Measurements from ENCODE around the gene ZDHHC11. TPM values are rescaled to one million over a fixed set of nuclear protein-coding genes. Genes with fewer than 3 reads are reported as not detected.
"Not testable (repeated sequence)": the region's sequence is repeated elsewhere in the genome, so short reads cannot be mapped to it uniquely, and the experiment has no call there.

The ZDHHC11 gene
- total RNA-seq, 1 donor from 2014 or later = 73.0 TPM

- Mint-ChIP-seq H3K9me3 (ENCODE audit: unreplicated experiment) (peaks cover 13% of the 10 kb centered on the region), H3K4me1 (ENCODE audit: low read depth, unreplicated experiment) (no peaks in the 10 kb centered on the region), H3K4me3 (ENCODE audit: unreplicated experiment) (no peak overlapping the region), H3K27me3 (ENCODE audit: unreplicated experiment) (peaks cover 10% of the 10 kb centered on the region), H3K36me3 (ENCODE audit: unreplicated experiment) (peaks cover 5% of the 10 kb centered on the region), H3K27ac (ENCODE audit: unreplicated experiment) (no peak overlapping the region)
- DNase-seq = no peak
- TF ChIP-seq CTCF (IDR thresholded peaks at IDR 0.05; ENCODE audit: partially characterized antibody, unreplicated experiment) = no peak
Measured at GRCh38 chr5:851553-851952, 767 bp upstream of the ZDHHC11 start.

- peak; percentile 10 for DNase-seq
- H3K4me1 Mint-ChIP-seq (ENCODE audit: low read depth, unreplicated experiment) = no peaks in the 10 kb centered on the region
- peaks cover 10% of the 10 kb centered on the region for H3K27me3 Mint-ChIP-seq (ENCODE audit: unreplicated experiment)
- H3K4me3 Mint-ChIP-seq (ENCODE audit: unreplicated experiment) = no peak overlapping the region
- no peak overlapping the region for H3K27ac Mint-ChIP-seq (ENCODE audit: unreplicated experiment)
- no peak for TF ChIP-seq CTCF (IDR thresholded peaks at IDR 0.05; ENCODE audit: partially characterized antibody, unreplicated experiment)
- H3K9me3 Mint-ChIP-seq (ENCODE audit: unreplicated experiment) = peaks cover 13% of the 10 kb centered on the region
- H3K36me3 Mint-ChIP-seq (ENCODE audit: unreplicated experiment) = peaks cover 5% of the 10 kb centered on the region
Measured at GRCh38 chr5:851076-851475, 290 bp upstream of the ZDHHC11 start.

- Mint-ChIP-seq H3K4me3 (ENCODE audit: unreplicated experiment) (no peak overlapping the region), H3K4me1 (ENCODE audit: low read depth, unreplicated experiment) (peaks cover 3% of the 10 kb centered on the region), H3K9me3 (ENCODE audit: unreplicated experiment) (peaks cover 13% of the 10 kb centered on the region), H3K27ac (ENCODE audit: unreplicated experiment) (no peak overlapping the region), H3K27me3 (ENCODE audit: unreplicated experiment) (peaks cover 10% of the 10 kb centered on the region), H3K36me3 (ENCODE audit: unreplicated experiment) (peaks cover 5% of the 10 kb centered on the region)
- DNase-seq = peak; percentile 10
- TF ChIP-seq CTCF (IDR thresholded peaks at IDR 0.05; ENCODE audit: partially characterized antibody, unreplicated experiment) = no peak
Measured at GRCh38 chr5:849651-850301, 1.0 kb downstream of the ZDHHC11 start.

DNA sequence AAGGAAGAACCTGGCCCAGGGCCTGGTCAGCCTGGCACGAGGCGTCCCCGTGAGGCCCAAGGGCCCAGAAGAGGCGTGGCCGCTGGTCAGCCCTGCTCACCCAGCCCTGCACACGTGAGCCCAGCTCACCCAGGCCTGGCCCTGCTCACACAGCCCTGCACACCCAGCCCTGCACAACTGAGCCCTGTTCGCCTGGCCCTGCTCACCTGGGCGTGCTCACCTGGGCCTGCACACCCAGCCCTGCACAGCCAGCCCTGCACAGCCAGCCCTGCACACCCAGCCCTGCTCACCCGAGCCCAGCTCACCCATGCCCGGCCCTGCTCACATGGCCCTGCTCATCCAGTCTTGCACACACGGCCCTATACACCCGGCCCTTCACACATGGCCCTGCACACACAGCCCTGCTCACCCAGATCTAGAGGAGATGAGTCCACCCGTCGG lies 2.1 kb downstream of the ZDHHC11 start:
- DNase-seq = peak; percentile 9

DNA sequence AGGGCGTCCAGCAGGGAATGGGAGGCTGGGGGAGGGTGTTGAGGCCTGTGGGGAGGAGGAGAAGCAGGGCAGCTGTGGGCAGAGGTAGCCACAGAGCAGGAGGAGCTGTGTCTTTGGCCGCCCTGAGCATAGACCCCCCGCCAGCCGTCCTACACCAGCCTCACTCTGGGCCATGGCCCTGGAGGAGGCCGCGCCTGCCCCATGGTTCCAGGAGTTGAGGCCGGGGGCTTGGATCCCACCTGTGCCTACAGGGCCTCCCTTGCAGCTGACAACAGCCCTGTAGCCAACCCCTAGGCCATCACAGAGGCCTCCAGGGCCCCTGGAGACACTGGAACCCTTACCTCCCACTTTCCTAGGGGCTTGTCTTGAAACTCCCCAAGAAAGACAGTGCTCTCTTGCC lies 3.0 kb downstream of the ZDHHC11 start:
- not testable (repeated sequence) for H3K27ac Mint-ChIP-seq (ENCODE audit: unreplicated experiment); H3K4me1 Mint-ChIP-seq (ENCODE audit: low read depth, unreplicated experiment); H3K36me3 Mint-ChIP-seq (ENCODE audit: unreplicated experiment); H3K4me3 Mint-ChIP-seq (ENCODE audit: unreplicated experiment)
- H3K27me3 Mint-ChIP-seq (ENCODE audit: unreplicated experiment) = peaks cover 12% of the 10 kb centered on the region
- DNase-seq = peak; percentile 14
- H3K9me3 Mint-ChIP-seq (ENCODE audit: unreplicated experiment) = peaks cover 11% of the 10 kb centered on the region

More for the DNA sequence above, 2.1 kb downstream of the ZDHHC11 start:
- peaks cover 5% of the 10 kb centered on the region for H3K36me3 Mint-ChIP-seq (ENCODE audit: unreplicated experiment)
- H3K4me3 Mint-ChIP-seq (ENCODE audit: unreplicated experiment) = no peak overlapping the region
- TF ChIP-seq CTCF (IDR thresholded peaks at IDR 0.05; ENCODE audit: partially characterized antibody, unreplicated experiment) = no peak
- H3K9me3 Mint-ChIP-seq (ENCODE audit: unreplicated experiment) = peaks cover 10% of the 10 kb centered on the region
- H3K4me1 Mint-ChIP-seq (ENCODE audit: low read depth, unreplicated experiment) = peaks cover 3% of the 10 kb centered on the region
- peaks cover 10% of the 10 kb centered on the region for H3K27me3 Mint-ChIP-seq (ENCODE audit: unreplicated experiment)
- no peak overlapping the region for H3K27ac Mint-ChIP-seq (ENCODE audit: unreplicated experiment)

GRCh38 chr5:847212-847611 lies 3.6 kb downstream of the ZDHHC11 start:
- H3K27me3 Mint-ChIP-seq (ENCODE audit: unreplicated experiment) = peaks cover 10% of the 10 kb centered on the region
- H3K27ac Mint-ChIP-seq (ENCODE audit: unreplicated experiment); DNase-seq: not testable (repeated sequence)

DNA sequence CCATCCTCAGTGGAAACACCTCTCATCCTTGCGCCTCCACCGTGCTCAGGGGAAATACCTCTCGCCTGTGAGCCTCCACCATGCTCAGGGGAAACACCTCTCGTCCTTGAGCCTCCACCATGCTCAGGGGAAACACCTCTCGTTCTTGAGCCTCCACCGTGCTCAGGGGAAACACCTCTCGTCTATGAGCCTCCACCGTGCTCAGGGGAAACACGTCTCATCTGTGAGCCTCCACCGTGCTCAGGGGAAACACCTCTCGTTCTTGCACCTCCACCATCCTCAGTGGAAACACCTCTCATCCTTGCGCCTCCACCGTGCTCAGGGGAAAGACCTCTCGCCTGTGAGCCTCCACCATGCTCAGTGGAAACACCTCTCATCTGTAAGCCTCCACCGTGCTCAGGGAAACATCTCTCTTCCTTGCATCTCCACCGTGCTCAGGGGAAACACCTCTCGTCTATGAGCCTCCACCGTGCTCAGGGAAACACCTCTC lies 4.1 kb downstream of the ZDHHC11 start:
- H3K9me3 Mint-ChIP-seq (ENCODE audit: unreplicated experiment); H3K4me3 Mint-ChIP-seq (ENCODE audit: unreplicated experiment); H3K4me1 Mint-ChIP-seq (ENCODE audit: low read depth, unreplicated experiment); H3K36me3 Mint-ChIP-seq (ENCODE audit: unreplicated experiment); H3K27ac Mint-ChIP-seq (ENCODE audit: unreplicated experiment); H3K27me3 Mint-ChIP-seq (ENCODE audit: unreplicated experiment): not testable (repeated sequence)
- DNase-seq = peak; percentile 12

More at GRCh38 chr5:847212-847611, 3.6 kb downstream of the ZDHHC11 start:
- H3K4me1 Mint-ChIP-seq (ENCODE audit: low read depth, unreplicated experiment); H3K36me3 Mint-ChIP-seq (ENCODE audit: unreplicated experiment); H3K4me3 Mint-ChIP-seq (ENCODE audit: unreplicated experiment); H3K9me3 Mint-ChIP-seq (ENCODE audit: unreplicated experiment): not testable (repeated sequence)

- H3K36me3 Mint-ChIP-seq (ENCODE audit: unreplicated experiment); H3K27me3 Mint-ChIP-seq (ENCODE audit: unreplicated experiment); H3K4me3 Mint-ChIP-seq (ENCODE audit: unreplicated experiment); H3K27ac Mint-ChIP-seq (ENCODE audit: unreplicated experiment); H3K9me3 Mint-ChIP-seq (ENCODE audit: unreplicated experiment); H3K4me1 Mint-ChIP-seq (ENCODE audit: low read depth, unreplicated experiment): not testable (repeated sequence)
- DNase-seq = peak; percentile 11
Measured at GRCh38 chr5:845676-846601, 4.8 kb downstream of the ZDHHC11 start.

Measured in glutamatergic neuron (in vitro differentiated cells).